A673 (cell line): Measurements from ENCODE around the gene OR4D9.

Experiments
- CTCF ChIP-seq: fragments of 300-800, 200-600 bp; sonication (generic); conservative IDR thresholded peaks from 2 replicates; pipeline ENCODE4 v1.5.1; 2017; ENCODE audit warnings: low read depth, mild to moderate bottlenecking, antibody characterized with exemption, low read length, moderate library complexity, mixed read lengths
- EZH2 ChIP-seq: fragments of 200-600 bp; sonication (generic); IDR thresholded peaks from 2 replicates; pipeline ENCODE4 v1.6.1; 2017; ENCODE audit warnings: borderline replicate concordance, low read depth, mild to moderate bottlenecking, mixed read lengths, antibody characterized with exemption, low read length; ENCODE audit not compliant: poor library complexity, severe bottlenecking

GRCh38 chr11:59559886-59560285 is 48.5 kb downstream of the OR4D9 start:
- TF ChIP-seq CTCF (no peak), EZH2 (no peak)
